Nephron (organoid): ENCODE measurements around the gene TMEM191B.
"Not testable (repeated sequence)": the region's sequence is repeated elsewhere in the genome, so short reads cannot be mapped to it uniquely, and the experiment has no call there.

ENCODE experiments used
- H3K27ac Mint-ChIP-seq, 3 experiments: 2 replicates each; pipeline ENCODE4 v1.8.0; 2020; ENCODE audit warnings: mixed read lengths in 3 of 3, mild to moderate bottlenecking in 2 of 3, moderate library complexity in 1 of 3
- H3K27me3 Mint-ChIP-seq: 2 replicates; pipeline ENCODE4 v1.8.0; 2021; ENCODE audit warnings: low read depth, mild to moderate bottlenecking, moderate library complexity, mixed read lengths
- H3K36me3 Mint-ChIP-seq: 2 replicates; pipeline ENCODE4 v1.8.0; 2020; ENCODE audit warnings: low read depth, mixed read lengths
- H3K4me1 Mint-ChIP-seq: 2 replicates; pipeline ENCODE4 v1.8.0; 2020; ENCODE audit warnings: mixed read lengths
- H3K4me3 Mint-ChIP-seq, 3 experiments: 2 replicates each; pipeline ENCODE4 v1.8.0; 2020; ENCODE audit warnings: mild to moderate bottlenecking in 3 of 3, mixed read lengths in 3 of 3, moderate library complexity in 2 of 3
- H3K9me3 Mint-ChIP-seq: 2 replicates; pipeline ENCODE4 v1.8.0; 2020; ENCODE audit warnings: mixed read lengths

The TMEM191B gene

GRCh38 chr22:18577847-18578246 is 50.2 kb downstream of the TMEM191B start:
- not testable (repeated sequence) for H3K27ac Mint-ChIP-seq, H3K27me3 Mint-ChIP-seq, H3K4me1 Mint-ChIP-seq, H3K36me3 Mint-ChIP-seq, H3K4me3 Mint-ChIP-seq, H3K9me3 Mint-ChIP-seq
